Gastroesophageal sphincter (tissue), 4 donors: ENCODE results near the gene ACOT11. TPM values are rescaled to one million over a fixed set of nuclear protein-coding genes. Genes with fewer than 3 reads are reported as not detected.

Experiments used
- ATAC-seq: fragments of 150-250 bp; one replicate; pipeline ENCODE4 v1.9.1; 2016; ENCODE audit warnings: mild to moderate bottlenecking, moderate library complexity
- H3K27ac ChIP-seq, 4 donors: fragments of 200-600 bp; sonication (generic) in 3 of 4; 1 replicate in 3 of 4; 2 replicates in 1 of 4; pipeline ENCODE4 v1.5.1; 2016 to 2019
- H3K27me3 ChIP-seq: fragments of 200-600 bp; sonication (generic); one replicate; pipeline ENCODE4 v1.5.1; 2019
- H3K36me3 ChIP-seq, 2 donors: fragments of 200-600 bp; sonication (generic); one replicate each; pipeline ENCODE4 v1.5.1; 2019; ENCODE audit warnings: control low read depth in 1 of 2
- H3K4me1 ChIP-seq, 3 donors: fragments of 200-600 bp; sonication (generic); 1 replicate in 2 of 3; 2 replicates in 1 of 3; pipeline ENCODE4 v1.5.1; 2016 to 2019; ENCODE audit warnings: control low read depth in 2 of 3
- H3K4me3 ChIP-seq, 2 donors: fragments of 200-600 bp; sonication (generic); one replicate each; pipeline ENCODE4 v1.5.1; 2019; ENCODE audit warnings: mild to moderate bottlenecking in 1 of 2, moderate library complexity in 1 of 2
- H3K9me3 ChIP-seq, 3 donors: fragments of 200-600 bp; sonication (generic); one replicate each; pipeline ENCODE4 v1.5.1; 2017 to 2019; ENCODE audit warnings: control low read depth in 2 of 3
- EP300 ChIP-seq: sonication (generic); formaldehyde crosslinking; IDR thresholded peaks from one replicate; pipeline ENCODE4 v1.6.1; 2017; ENCODE audit warnings: antibody characterized with exemption, mild to moderate bottlenecking
- POLR2A ChIP-seq, 2 donors: fragments of 450-650 bp; IDR thresholded peaks; one replicate each; pipeline ENCODE4 v1.6.1; 2017; ENCODE audit warnings: antibody characterized with exemption in 2 of 2, mild to moderate bottlenecking in 2 of 2, moderate library complexity in 1 of 2
- POLR2AphosphoS5 ChIP-seq: sonication (generic); formaldehyde crosslinking; IDR thresholded peaks from one replicate; pipeline ENCODE4 v1.6.1; 2017; ENCODE audit warnings: antibody characterized with exemption
- WGBS, 2 donors: methylation state at CpG; one replicate each; pipeline ENCODE4 v1.1.5; 2018; ENCODE audit warnings: low coverage in 1 of 2; 5-methylcytosine and 5-hydroxymethylcytosine counted together
- small RNA-seq, 4 donors: library from RNA; depleted of rRNA; stranded (forward); fragments of <200 nt; gene quantifications; one replicate each; pipeline ENCODE3, GENCODE V24; 2016
- total RNA-seq, 4 donors: library from RNA; depleted of rRNA; stranded (reverse); fragments of >200 nt; gene quantifications; one replicate each; pipeline ENCODE4 v1.1.0, GENCODE V29; 2016
- TF ChIP-seq, protein P1 (sequence below), 4 experiments: fragments of 200-600 bp in 2 of 4; fragments of 450-650 bp in 2 of 4; sonication (generic) in 1 of 4; IDR thresholded peaks; one replicate each; pipeline ENCODE4 v1.5.1; 2017 to 2019; ENCODE audit warnings: antibody characterized with exemption in 4 of 4, mild to moderate bottlenecking in 2 of 4, moderate library complexity in 2 of 4

The ACOT11 gene
- total RNA-seq, 4 donors from 2014 or later = 4.4 to 40.5 (median 10.9) TPM

DNA sequence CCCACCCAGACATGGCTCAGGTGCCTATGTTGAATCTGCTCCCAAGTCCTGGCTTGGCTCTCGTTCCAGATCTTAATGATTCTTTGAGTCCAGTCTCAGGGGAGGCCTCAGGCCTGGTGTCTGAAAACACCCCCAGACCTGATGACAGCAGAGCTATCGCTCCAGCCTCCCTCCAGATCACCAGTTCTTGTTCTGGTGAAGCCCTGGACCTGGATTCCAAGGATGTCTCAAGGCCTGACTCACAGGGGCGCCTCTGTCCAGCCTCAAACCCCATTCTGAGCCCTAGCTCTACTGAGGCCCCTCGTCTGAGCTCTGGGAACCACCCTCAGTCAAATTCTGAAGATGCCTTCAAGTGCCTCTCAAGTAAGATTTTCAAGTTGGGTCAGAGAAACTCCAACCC lies 105.0 kb downstream of the ACOT11 start:
- WGBS, 2 donors = 71% methylated on average over 2 of the region's 4 CpGs; no CpG with 5 or more reads in 1 of the 2 donors
- TF ChIP-seq POLR2A (IDR thresholded peaks at IDR 0.05) (no peak), EP300 (no peak), POLR2AphosphoS5 (no peak)
- TF ChIP-seq, protein P1, sequence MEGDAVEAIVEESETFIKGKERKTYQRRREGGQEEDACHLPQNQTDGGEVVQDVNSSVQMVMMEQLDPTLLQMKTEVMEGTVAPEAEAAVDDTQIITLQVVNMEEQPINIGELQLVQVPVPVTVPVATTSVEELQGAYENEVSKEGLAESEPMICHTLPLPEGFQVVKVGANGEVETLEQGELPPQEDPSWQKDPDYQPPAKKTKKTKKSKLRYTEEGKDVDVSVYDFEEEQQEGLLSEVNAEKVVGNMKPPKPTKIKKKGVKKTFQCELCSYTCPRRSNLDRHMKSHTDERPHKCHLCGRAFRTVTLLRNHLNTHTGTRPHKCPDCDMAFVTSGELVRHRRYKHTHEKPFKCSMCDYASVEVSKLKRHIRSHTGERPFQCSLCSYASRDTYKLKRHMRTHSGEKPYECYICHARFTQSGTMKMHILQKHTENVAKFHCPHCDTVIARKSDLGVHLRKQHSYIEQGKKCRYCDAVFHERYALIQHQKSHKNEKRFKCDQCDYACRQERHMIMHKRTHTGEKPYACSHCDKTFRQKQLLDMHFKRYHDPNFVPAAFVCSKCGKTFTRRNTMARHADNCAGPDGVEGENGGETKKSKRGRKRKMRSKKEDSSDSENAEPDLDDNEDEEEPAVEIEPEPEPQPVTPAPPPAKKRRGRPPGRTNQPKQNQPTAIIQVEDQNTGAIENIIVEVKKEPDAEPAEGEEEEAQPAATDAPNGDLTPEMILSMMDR (IDR thresholded peaks at IDR 0.05) = no peak
- no peak for ATAC-seq

DNA sequence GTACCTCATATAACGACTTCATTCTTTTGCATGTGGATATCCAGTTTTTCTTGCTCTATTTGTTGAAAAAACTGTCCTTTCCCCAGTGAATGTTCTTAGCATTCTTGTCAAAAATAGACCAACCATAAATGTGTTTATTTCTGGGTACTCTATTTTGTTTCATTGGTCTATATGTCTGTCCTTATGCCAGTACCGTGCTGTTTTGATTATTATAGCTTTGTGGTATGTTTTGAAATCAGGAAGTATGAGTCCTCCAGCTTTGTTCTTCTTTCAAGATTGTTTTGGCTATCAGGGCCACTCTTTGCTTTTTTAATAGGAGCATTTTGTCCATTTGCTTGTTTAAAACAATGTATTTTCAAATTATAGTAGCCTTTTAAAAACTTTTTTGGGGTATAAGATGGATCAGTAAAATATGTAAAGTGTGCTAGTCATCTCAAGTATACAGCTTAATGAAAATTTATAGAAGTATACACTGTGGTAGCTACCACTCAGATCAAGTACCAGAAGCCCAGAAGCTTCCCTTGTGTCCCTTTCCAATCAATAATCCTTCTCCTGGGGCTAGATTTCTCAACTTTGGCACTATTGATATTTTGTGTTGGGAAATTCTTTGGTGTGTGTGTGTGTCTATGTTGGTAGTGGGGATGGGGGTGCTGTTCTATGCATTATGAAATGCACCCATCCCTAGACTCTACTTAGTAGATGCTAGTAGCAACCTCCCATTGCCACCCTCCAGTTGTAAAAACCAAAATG lies 110.3 kb downstream of the ACOT11 start:
- WGBS, 2 donors = 89 to 90% methylated on average over 2 of the region's 2 CpGs
- Histone ChIP-seq H3K27me3 (no peaks in the 10 kb centered on the region), H3K4me1 (no peaks in the 10 kb centered on the region), H3K4me3 (no peak overlapping the region), H3K36me3 (peaks cover 0 to 36% of the 10 kb centered on the region in 2 donors), H3K27ac (no peak overlapping the region), H3K9me3 (peaks cover 0 to 12% (median 0%) of the 10 kb centered on the region in 3 donors)
- ATAC-seq = no peak
- TF ChIP-seq POLR2A (IDR thresholded peaks at IDR 0.05) (no peak), EP300 (no peak), POLR2AphosphoS5 (no peak)
- TF ChIP-seq, protein P1 (IDR thresholded peaks at IDR 0.05) = no peak

More for the DNA sequence above, 105.0 kb downstream of the ACOT11 start:
- H3K4me3 ChIP-seq = no peak overlapping the region
- peaks cover 0 to under 1% (median 0%) of the 10 kb centered on the region in 3 donors for H3K9me3 ChIP-seq
- no peaks in the 10 kb centered on the region for H3K27me3 ChIP-seq
- peaks cover 0 to 30% of the 10 kb centered on the region in 2 donors for H3K36me3 ChIP-seq
- H3K27ac ChIP-seq = no peak overlapping the region
- no peaks in the 10 kb centered on the region for H3K4me1 ChIP-seq

Small RNA genes within 50 kb of the gene (small RNA-seq; reads per million reads assigned to genes)
- gene AC099796.2 = 0 reads per million in 4 donors

Other genes starting within 250 kb of the ACOT11 start
- 10 to 100 TPM; 40.8 to 46.7 (median 45.5) TPM for gene SSBP3, start 141.8 kb upstream of the ACOT11 start, total RNA-seq
- gene FAM151A, start 75.3 kb downstream of the ACOT11 start, total RNA-seq = not detected
- gene MROH7, start 93.6 kb downstream of the ACOT11 start, total RNA-seq = 10 to 100 TPM in 2 of 4 donors, 1 to 10 TPM in 2; 5.7 to 25.2 (median 13.3) TPM
- 10 to 100 TPM; 11.2 to 38.6 (median 14.3) TPM for gene TTC4, start 167.6 kb downstream of the ACOT11 start, total RNA-seq
- gene PARS2, start 216.3 kb downstream of the ACOT11 start, total RNA-seq = 1 to 10 TPM; 2.2 to 6.4 (median 5.6) TPM